ENCODE measurements around the gene LTBP1.
"Not testable (repeated sequence)": the region's sequence is repeated elsewhere in the genome, so short reads cannot be mapped to it uniquely, and the experiment has no call there.

Gene LTBP1

GRCh38 chr2:32965523-32966171 is 18.9 kb downstream of the LTBP1 start:
- DNase-seq: no peak

GRCh38 chr2:32969444-32970162 is 22.9 kb downstream of the LTBP1 start:
- DNase-seq: no peak

GRCh38 chr2:32973772-32974171 is 27.0 kb downstream of the LTBP1 start:
- DNase-seq: not testable (repeated sequence)

- DNase-seq: no peak
Measured at GRCh38 chr2:32976409-32977063, 29.8 kb downstream of the LTBP1 start.

GRCh38 chr2:32977228-32977758 is 30.5 kb downstream of the LTBP1 start:
- no peak for DNase-seq

GRCh38 chr2:32981612-32982011 is 34.9 kb downstream of the LTBP1 start:
- DNase-seq: no peak

- not testable (repeated sequence) for DNase-seq
Measured at GRCh38 chr2:32983193-32983924, 36.6 kb downstream of the LTBP1 start.

GRCh38 chr2:32986480-32986879 is 39.7 kb downstream of the LTBP1 start:
- no peak for DNase-seq

GRCh38 chr2:32988525-32988924 is 41.8 kb downstream of the LTBP1 start:
- no peak for DNase-seq

GRCh38 chr2:32990556-32990955 is 43.8 kb downstream of the LTBP1 start:
- no peak for DNase-seq

GRCh38 chr2:32991091-32991845 is 44.5 kb downstream of the LTBP1 start:
- DNase-seq: no peak

GRCh38 chr2:32993005-32993539 is 46.3 kb downstream of the LTBP1 start:
- DNase-seq: no peak

GRCh38 chr2:32997705-32998104 is 51.0 kb downstream of the LTBP1 start:
- DNase-seq: no peak

- DNase-seq: peak; percentile 74
Measured at GRCh38 chr2:33000986-33001385, 54.2 kb downstream of the LTBP1 start.

- no peak for DNase-seq
Measured at GRCh38 chr2:33001823-33002222, 55.1 kb downstream of the LTBP1 start.

- DNase-seq: no peak
Measured at GRCh38 chr2:33002863-33003262, 56.1 kb downstream of the LTBP1 start.

- no peak for DNase-seq
Measured at GRCh38 chr2:33005057-33005456, 58.3 kb downstream of the LTBP1 start.

GRCh38 chr2:33008716-33009115 is 62.0 kb downstream of the LTBP1 start:
- no peak for DNase-seq

GRCh38 chr2:33009249-33009648 is 62.5 kb downstream of the LTBP1 start:
- DNase-seq: no peak

- DNase-seq: no peak
Measured at GRCh38 chr2:33011373-33011772, 64.6 kb downstream of the LTBP1 start.

GRCh38 chr2:33011941-33012340 is 65.2 kb downstream of the LTBP1 start:
- DNase-seq: peak; percentile 8

GRCh38 chr2:33013684-33014110 is 66.9 kb downstream of the LTBP1 start:
- no peak for DNase-seq
